Measurements from ENCODE around the gene GPR83. TPM values are rescaled to one million over a fixed set of nuclear protein-coding genes. Genes with fewer than 3 reads are reported as not detected.
A peak's percentile ranks its signal among the peaks of the same experiment; 100 is the strongest.

Gene GPR83
- total RNA-seq, 6 donors from 2014 or later, result under 0.01 to 0.78 (median 0.25) TPM; not detected in 2

GRCh38 chr11:94423507-94423906 lies 22.3 kb upstream of the GPR83 start:
- no peak for TF ChIP-seq POLR2A (IDR thresholded peaks at IDR 0.05)
- TF ChIP-seq POLR2AphosphoS5 (IDR thresholded peaks at IDR 0.05), result no peak
- no peak for TF ChIP-seq CTCF (IDR thresholded peaks at IDR 0.05)
- no peak for TF ChIP-seq EP300 (IDR thresholded peaks at IDR 0.05)
- no peak overlapping the region for H3K27ac ChIP-seq
- no peaks in the 10 kb centered on the region for H3K9me3 ChIP-seq
- WGBS, 2 donors, result 96 to 100% methylated on average over 1 to 3 of the region's 3 CpGs
- no peaks in the 10 kb centered on the region for H3K4me1 ChIP-seq
- H3K4me3 ChIP-seq, result no peak overlapping the region
- ATAC-seq (ENCODE audit: low FRiP score in 2 of 2), result no peak
- peak in 1 of 2 donors; percentile 29 for DNase-seq
- no peaks in the 10 kb centered on the region for H3K27me3 ChIP-seq
- peaks cover 0 to 45% (median 16%) of the 10 kb centered on the region in 4 donors for H3K36me3 ChIP-seq

- no peak for DNase-seq
- H3K4me1 ChIP-seq, result no peaks in the 10 kb centered on the region
- TF ChIP-seq EP300 (IDR thresholded peaks at IDR 0.05) (no peak), POLR2A (IDR thresholded peaks at IDR 0.05) (no peak), POLR2AphosphoS5 (IDR thresholded peaks at IDR 0.05) (no peak), CTCF (IDR thresholded peaks at IDR 0.05) (no peak)
- peaks cover 0 to 19% (median 6%) of the 10 kb centered on the region in 4 donors for H3K36me3 ChIP-seq
- H3K9me3 ChIP-seq, result no peaks in the 10 kb centered on the region
- ATAC-seq (ENCODE audit: low FRiP score in 2 of 2), result no peak
- 78 to 80% methylated on average over 3 of the region's 3 CpGs for WGBS, 2 donors
- no peaks in the 10 kb centered on the region for H3K27me3 ChIP-seq
- H3K4me3 ChIP-seq, result no peak overlapping the region
- H3K27ac ChIP-seq, result no peak overlapping the region
Observed at GRCh38 chr11:94418123-94418765, 17.0 kb upstream of the GPR83 start.

GRCh38 chr11:94417386-94417987 lies 16.3 kb upstream of the GPR83 start:
- Histone ChIP-seq H3K27ac (no peak overlapping the region), H3K36me3 (peaks cover 0 to 19% (median 4%) of the 10 kb centered on the region in 4 donors), H3K4me1 (no peaks in the 10 kb centered on the region), H3K27me3 (no peaks in the 10 kb centered on the region), H3K4me3 (no peak overlapping the region), H3K9me3 (no peaks in the 10 kb centered on the region)
- 59 to 64% methylated on average over 4 of the region's 4 CpGs for WGBS, 2 donors
- no peak for DNase-seq
- ATAC-seq (ENCODE audit: low FRiP score in 2 of 2), result peak in 1 of 2 donors; percentile 40
- no peak for TF ChIP-seq POLR2A (IDR thresholded peaks at IDR 0.05)
- TF ChIP-seq POLR2AphosphoS5 (IDR thresholded peaks at IDR 0.05), result no peak
- peak in 3 of 6 experiments; percentile 33 to 51 (median 39) for TF ChIP-seq CTCF (IDR thresholded peaks at IDR 0.05)
- no peak for TF ChIP-seq EP300 (IDR thresholded peaks at IDR 0.05)

GRCh38 chr11:94405062-94405833 lies 4.0 kb upstream of the GPR83 start:
- WGBS, 2 donors, result 83 to 86% methylated on average over 4 of the region's 4 CpGs
- Histone ChIP-seq H3K9me3 (no peaks in the 10 kb centered on the region), H3K4me1 (peaks cover 4 to 14% (median 7%) of the 10 kb centered on the region in 4 donors), H3K36me3 (no peaks in the 10 kb centered on the region), H3K27ac (no peak overlapping the region), H3K27me3 (peaks cover 0 to 13% (median 9%) of the 10 kb centered on the region in 4 donors), H3K4me3 (no peak overlapping the region)
- no peak for ATAC-seq (ENCODE audit: low FRiP score in 2 of 2)
- no peak for TF ChIP-seq EP300 (IDR thresholded peaks at IDR 0.05)
- no peak for TF ChIP-seq POLR2AphosphoS5 (IDR thresholded peaks at IDR 0.05)
- no peak for TF ChIP-seq CTCF (IDR thresholded peaks at IDR 0.05)
- TF ChIP-seq POLR2A (IDR thresholded peaks at IDR 0.05), result no peak
- DNase-seq, result no peak

Measured in upper lobe of left lung (tissue), 6 donors.